ENCODE measurements around the gene IQGAP2. TPM values are rescaled to one million over a fixed set of nuclear protein-coding genes. Genes with fewer than 3 reads are reported as not detected.

The IQGAP2 gene
- total RNA-seq, 1 experiment from 2014 or later = 1.5 TPM

GRCh38 chr5:76456258-76456657 is 53.2 kb downstream of the IQGAP2 start:
- H3K4me1 Mint-ChIP-seq (ENCODE audit: insufficient read depth, unreplicated experiment) = no peaks in the 10 kb centered on the region

GRCh38 chr5:76457674-76458485 is 54.8 kb downstream of the IQGAP2 start:
- ChIA-PET CTCF (interaction anchor here (0.6 to 0.8 kb wide), 4 partner anchors 49 to 328 kb away, joined by 3 to 4 read pairs (median 4); no protein-coding TSS in a partner anchor), POLR2A (no interaction called here)
- Mint-ChIP-seq H3K4me1 (ENCODE audit: insufficient read depth, unreplicated experiment) (no peaks in the 10 kb centered on the region), H3K36me3 (ENCODE audit: insufficient read depth, unreplicated experiment) (no peaks in the 10 kb centered on the region), H3K27ac (ENCODE audit: low read depth, unreplicated experiment) (no peak overlapping the region), H3K4me3 (ENCODE audit: unreplicated experiment) (no peak overlapping the region), H3K27me3 (ENCODE audit: insufficient read depth, unreplicated experiment) (peaks cover 17% of the 10 kb centered on the region), H3K9me3 (ENCODE audit: unreplicated experiment) (no peaks in the 10 kb centered on the region)
- TF ChIP-seq CTCF (IDR thresholded peaks at IDR 0.05; ENCODE audit: unreplicated experiment) = no peak
- BruUV-seq (replicated peaks) = no TSS peak
- DNase-seq (ENCODE audit: unreplicated experiment) = no peak
- intact Hi-C loops (cut with micrococcal nuclease) = no loop called here

More at GRCh38 chr5:76456258-76456657, 53.2 kb downstream of the IQGAP2 start:
- no TSS peak for BruUV-seq (replicated peaks)
- Mint-ChIP-seq H3K4me3 (ENCODE audit: unreplicated experiment) (no peak overlapping the region), H3K9me3 (ENCODE audit: unreplicated experiment) (no peaks in the 10 kb centered on the region), H3K27ac (ENCODE audit: low read depth, unreplicated experiment) (no peak overlapping the region), H3K27me3 (ENCODE audit: insufficient read depth, unreplicated experiment) (peaks cover 17% of the 10 kb centered on the region), H3K36me3 (ENCODE audit: insufficient read depth, unreplicated experiment) (no peaks in the 10 kb centered on the region)
- ChIA-PET CTCF (no interaction called here), POLR2A (no interaction called here)
- no peak for DNase-seq (ENCODE audit: unreplicated experiment)
- no peak for TF ChIP-seq CTCF (IDR thresholded peaks at IDR 0.05; ENCODE audit: unreplicated experiment)
- intact Hi-C loops (cut with micrococcal nuclease) = no loop called here

GRCh38 chr5:76458486-76458830 is 55.4 kb downstream of the IQGAP2 start:
- no peak for TF ChIP-seq CTCF (IDR thresholded peaks at IDR 0.05; ENCODE audit: unreplicated experiment)
- POLR2A ChIA-PET = no interaction called here
- no peaks in the 10 kb centered on the region for H3K4me1 Mint-ChIP-seq (ENCODE audit: insufficient read depth, unreplicated experiment)
- no peak overlapping the region for H3K27ac Mint-ChIP-seq (ENCODE audit: low read depth, unreplicated experiment)
- CTCF ChIA-PET = interaction anchor here (0.6 to 0.8 kb wide), 4 partner anchors 50 to 328 kb away, joined by 3 to 4 read pairs (median 4); no protein-coding TSS in a partner anchor
- BruUV-seq (replicated peaks) = no TSS peak
- H3K27me3 Mint-ChIP-seq (ENCODE audit: insufficient read depth, unreplicated experiment) = peaks cover 17% of the 10 kb centered on the region
- H3K9me3 Mint-ChIP-seq (ENCODE audit: unreplicated experiment) = no peaks in the 10 kb centered on the region
- DNase-seq (ENCODE audit: unreplicated experiment) = no peak
- intact Hi-C loops (cut with micrococcal nuclease) = no loop called here
- no peak overlapping the region for H3K4me3 Mint-ChIP-seq (ENCODE audit: unreplicated experiment)
- no peaks in the 10 kb centered on the region for H3K36me3 Mint-ChIP-seq (ENCODE audit: insufficient read depth, unreplicated experiment)

GRCh38 chr5:76460104-76460503 is 57.0 kb downstream of the IQGAP2 start:
- TF ChIP-seq CTCF (IDR thresholded peaks at IDR 0.05; ENCODE audit: unreplicated experiment) = no peak
- DNase-seq (ENCODE audit: unreplicated experiment) = no peak
- no peaks in the 10 kb centered on the region for H3K4me1 Mint-ChIP-seq (ENCODE audit: insufficient read depth, unreplicated experiment)
- no peaks in the 10 kb centered on the region for H3K36me3 Mint-ChIP-seq (ENCODE audit: insufficient read depth, unreplicated experiment)
- CTCF ChIA-PET = interaction anchor here (1.4 kb wide), 1 partner anchor 12 kb away, joined by 6 read pairs; no protein-coding TSS in a partner anchor
- no TSS peak for BruUV-seq (replicated peaks)
- intact Hi-C loops (cut with micrococcal nuclease) = no loop called here
- no peaks in the 10 kb centered on the region for H3K9me3 Mint-ChIP-seq (ENCODE audit: unreplicated experiment)
- no peak overlapping the region for H3K27ac Mint-ChIP-seq (ENCODE audit: low read depth, unreplicated experiment)
- POLR2A ChIA-PET = no interaction called here
- H3K27me3 Mint-ChIP-seq (ENCODE audit: insufficient read depth, unreplicated experiment) = peaks cover 17% of the 10 kb centered on the region
- H3K4me3 Mint-ChIP-seq (ENCODE audit: unreplicated experiment) = no peak overlapping the region
